OCI-LY3 (cell line): ENCODE data around the gene EIF3F.

ENCODE experiments used
- H2AFZ ChIP-seq: fragments of 200-600, 300-600 bp; shearing (Covaris generic); 2 replicates; pipeline ENCODE4 v1.6.0; 2014; ENCODE audit warnings: antibody characterized with exemption, low read depth, low read length
- H3K27ac ChIP-seq: fragments of 200-600, 300-600 bp; sonication (generic); 2 replicates; pipeline ENCODE4 v1.5.1; 2014; ENCODE audit warnings: mild to moderate bottlenecking, low read length, moderate library complexity, mixed read lengths
- H3K27me3 ChIP-seq: fragments of 200-600, 300-600 bp; sonication (generic); 2 replicates; pipeline ENCODE4 v1.6.1; 2014; ENCODE audit warnings: low read depth, low read length, mixed read lengths
- H3K36me3 ChIP-seq: fragments of 200-600, 300-600 bp; sonication (generic); replicated peaks from 2 replicates; pipeline ENCODE3; 2014; ENCODE audit warnings: low read depth, low read length, mixed read lengths
- H3K4me1 ChIP-seq: fragments of 300-600, 200-600 bp; sonication (generic); 2 replicates; pipeline ENCODE4 v1.6.1; 2014; ENCODE audit warnings: low read length, mixed read lengths
- H3K4me2 ChIP-seq: fragments of 200-600, 300-600 bp; sonication (generic); 2 replicates; pipeline ENCODE4 v1.6.1; 2014; ENCODE audit warnings: low read length, mixed read lengths
- H3K4me3 ChIP-seq: fragments of 300-600, 200-600 bp; sonication (generic); 2 replicates; pipeline ENCODE4 v1.5.1; 2014; ENCODE audit warnings: antibody characterized with exemption, mild to moderate bottlenecking, low read length, moderate library complexity
- H3K79me2 ChIP-seq: fragments of 300-600, 200-600 bp; shearing (Covaris generic); 2 replicates; pipeline ENCODE4 v1.6.1; 2014; ENCODE audit warnings: mild to moderate bottlenecking, low read length, mixed read lengths
- H3K9ac ChIP-seq: fragments of 300-600, 200-600 bp; shearing (Covaris generic); 2 replicates; pipeline ENCODE4 v1.6.0; 2014; ENCODE audit warnings: mild to moderate bottlenecking, low read length, moderate library complexity
- H3K9me3 ChIP-seq: fragments of 200-600, 300-600 bp; shearing (Covaris generic); 2 replicates; pipeline ENCODE4 v1.6.1; 2014; ENCODE audit warnings: low read length, mixed read lengths; ENCODE audit not compliant: insufficient read depth
- H4K20me1 ChIP-seq: fragments of 200-600, 300-600 bp; sonication (generic); 2 replicates; pipeline ENCODE4 v1.6.1; 2016; ENCODE audit warnings: low read length, mixed read lengths; ENCODE audit not compliant: insufficient read depth
- CTCF ChIP-seq: fragments of 200-600, 300-600 bp; sonication (generic); IDR thresholded peaks from 2 replicates; pipeline ENCODE4 v1.5.1; 2014; ENCODE audit warnings: antibody characterized with exemption, low read length, low read depth
- EZH2phosphoT487 ChIP-seq: fragments of 200-600 bp; shearing (Covaris generic); IDR thresholded peaks from 2 replicates; pipeline ENCODE4 v1.6.1; 2018; ENCODE audit warnings: antibody characterized with exemption, mixed run types, low read depth

The EIF3F gene

GRCh38 chr11:7969756-7970646 lies 17.1 kb upstream of the EIF3F start:
- H3K4me2 ChIP-seq, result no peak overlapping the region
- H3K27me3 ChIP-seq, result no peaks in the 10 kb centered on the region
- no peaks in the 10 kb centered on the region for H3K4me1 ChIP-seq
- no peaks in the 10 kb centered on the region for H3K36me3 ChIP-seq
- TF ChIP-seq EZH2phosphoT487, result no peak
- no peaks in the 10 kb centered on the region for H3K9me3 ChIP-seq
- no peak overlapping the region for H3K27ac ChIP-seq
- H3K9ac ChIP-seq, result no peak overlapping the region
- H3K4me3 ChIP-seq, result no peak overlapping the region
- no peaks in the 10 kb centered on the region for H3K79me2 ChIP-seq
- H4K20me1 ChIP-seq, result no peaks in the 10 kb centered on the region
- no peak overlapping the region for H2AFZ ChIP-seq

- Histone ChIP-seq H3K79me2 (no peaks in the 10 kb centered on the region), H3K9me3 (no peaks in the 10 kb centered on the region), H4K20me1 (no peaks in the 10 kb centered on the region), H3K9ac (no peak overlapping the region), H3K27me3 (no peaks in the 10 kb centered on the region), H3K36me3 (no peaks in the 10 kb centered on the region), H3K4me1 (no peaks in the 10 kb centered on the region), H3K4me2 (no peak overlapping the region), H3K27ac (no peak overlapping the region), H2AFZ (no peak overlapping the region), H3K4me3 (no peak overlapping the region)
- no peak for TF ChIP-seq CTCF
- TF ChIP-seq EZH2phosphoT487, result no peak
Measured at GRCh38 chr11:7971846-7972245, 15.3 kb upstream of the EIF3F start.

GRCh38 chr11:7973011-7973410 lies 14.1 kb upstream of the EIF3F start:
- H2AFZ ChIP-seq, result no peak overlapping the region

GRCh38 chr11:7974668-7975067 lies 12.5 kb upstream of the EIF3F start:
- TF ChIP-seq CTCF, result no peak
- TF ChIP-seq EZH2phosphoT487, result no peak
- H3K27ac ChIP-seq, result no peak overlapping the region
- no peak overlapping the region for H3K9ac ChIP-seq

More at GRCh38 chr11:7973011-7973410, 14.1 kb upstream of the EIF3F start:
- Histone ChIP-seq H4K20me1 (no peaks in the 10 kb centered on the region), H3K9ac (no peak overlapping the region), H3K4me1 (no peaks in the 10 kb centered on the region), H3K36me3 (no peaks in the 10 kb centered on the region), H3K4me3 (no peak overlapping the region), H3K27me3 (no peaks in the 10 kb centered on the region), H3K79me2 (no peaks in the 10 kb centered on the region), H3K9me3 (no peaks in the 10 kb centered on the region), H3K27ac (no peak overlapping the region), H3K4me2 (no peak overlapping the region)
- TF ChIP-seq CTCF (no peak), EZH2phosphoT487 (no peak)

More at GRCh38 chr11:7974668-7975067, 12.5 kb upstream of the EIF3F start:
- Histone ChIP-seq H3K9me3 (no peaks in the 10 kb centered on the region), H2AFZ (no peak overlapping the region), H3K36me3 (no peaks in the 10 kb centered on the region), H3K4me2 (no peak overlapping the region), H4K20me1 (no peaks in the 10 kb centered on the region), H3K27me3 (no peaks in the 10 kb centered on the region), H3K4me1 (no peaks in the 10 kb centered on the region), H3K4me3 (no peak overlapping the region), H3K79me2 (no peaks in the 10 kb centered on the region)
